NAMALWA (cell line): ENCODE data around the gene LILRB3.
"Not testable (repeated sequence)": the region's sequence is repeated elsewhere in the genome, so short reads cannot be mapped to it uniquely, and the experiment has no call there.

Experiments
- DNase-seq: peaks from one replicate; pipeline ENCODE4 v3.0.0-alpha.2; 2015; ENCODE audit warnings: low spot score

LILRB3 gene

DNA sequence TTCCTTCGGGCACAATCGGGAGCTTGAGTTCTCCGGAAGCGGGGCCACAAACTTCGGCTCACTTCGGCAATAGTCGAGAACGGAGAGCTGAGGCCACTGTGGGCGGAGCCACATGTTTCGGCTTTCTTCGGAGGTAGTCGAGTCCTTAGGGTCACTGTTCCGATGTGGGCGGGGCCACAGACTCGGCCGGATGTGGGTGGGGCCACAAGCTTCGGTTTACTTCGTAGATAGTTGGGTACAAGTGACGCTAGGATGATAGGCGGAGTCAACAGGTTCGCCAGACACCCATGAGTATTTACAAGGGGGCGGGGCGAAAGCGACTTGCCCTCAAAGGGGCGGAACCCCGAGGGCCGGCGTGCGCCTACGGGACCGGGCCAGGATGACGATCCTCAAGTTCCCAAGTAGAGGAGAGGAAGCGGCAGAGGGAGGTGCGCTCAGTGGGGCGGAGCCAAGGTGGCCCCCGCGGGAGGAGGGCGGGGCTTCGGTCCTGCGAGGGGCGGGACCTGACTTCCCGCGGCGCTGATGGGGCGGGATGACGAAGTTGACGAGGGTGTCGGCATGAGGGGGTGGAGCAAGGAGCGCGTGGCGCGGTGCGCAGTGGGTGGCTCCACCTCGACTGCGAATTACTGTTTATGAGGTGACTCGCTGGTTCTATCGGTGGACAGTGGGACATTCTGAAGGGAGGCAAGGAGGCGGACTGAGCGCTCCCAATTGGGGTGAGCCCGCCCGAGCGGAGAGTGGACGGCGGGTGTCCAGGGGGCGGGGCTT, 32.9 kb downstream of the LILRB3 start:
- peak; percentile 100 for DNase-seq

DNA sequence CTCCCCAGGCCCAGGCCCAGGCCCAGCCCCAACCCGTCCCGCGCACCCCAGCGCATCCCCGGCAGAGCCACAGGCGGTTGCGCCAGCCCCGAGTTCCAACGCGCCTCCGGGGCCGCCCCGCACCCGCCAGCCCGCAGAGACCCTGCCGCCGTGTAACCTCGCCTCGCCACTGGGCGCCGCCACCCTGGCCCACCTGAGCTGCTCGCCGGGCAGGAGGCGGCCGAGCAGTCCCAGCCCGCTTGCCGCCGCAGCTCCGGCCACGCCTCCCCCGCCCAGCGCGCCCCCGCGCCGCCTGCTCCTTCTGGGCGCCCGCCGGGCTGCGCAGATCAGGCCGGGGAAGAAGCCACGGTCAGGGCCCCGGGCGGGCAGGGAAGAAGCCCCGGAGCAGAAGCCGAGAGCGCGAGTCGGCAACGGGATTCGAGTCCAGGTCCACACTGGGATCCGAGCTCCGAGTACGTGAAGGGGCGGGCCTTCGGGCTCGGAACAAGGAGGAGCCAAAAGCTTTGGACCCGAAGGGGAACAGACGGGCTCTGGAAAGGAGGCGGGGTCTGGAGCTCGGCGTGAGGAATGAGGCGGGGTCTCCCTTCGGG, 33.6 kb downstream of the LILRB3 start, which contains the start of gene MBOAT7:
Gene MBOAT7, minus strand, starts transcription at position 436 of the 590 bp plus-strand sequence. CDS start 1,072 bp downstream, outside the sequence.
- no peak for DNase-seq

DNA sequence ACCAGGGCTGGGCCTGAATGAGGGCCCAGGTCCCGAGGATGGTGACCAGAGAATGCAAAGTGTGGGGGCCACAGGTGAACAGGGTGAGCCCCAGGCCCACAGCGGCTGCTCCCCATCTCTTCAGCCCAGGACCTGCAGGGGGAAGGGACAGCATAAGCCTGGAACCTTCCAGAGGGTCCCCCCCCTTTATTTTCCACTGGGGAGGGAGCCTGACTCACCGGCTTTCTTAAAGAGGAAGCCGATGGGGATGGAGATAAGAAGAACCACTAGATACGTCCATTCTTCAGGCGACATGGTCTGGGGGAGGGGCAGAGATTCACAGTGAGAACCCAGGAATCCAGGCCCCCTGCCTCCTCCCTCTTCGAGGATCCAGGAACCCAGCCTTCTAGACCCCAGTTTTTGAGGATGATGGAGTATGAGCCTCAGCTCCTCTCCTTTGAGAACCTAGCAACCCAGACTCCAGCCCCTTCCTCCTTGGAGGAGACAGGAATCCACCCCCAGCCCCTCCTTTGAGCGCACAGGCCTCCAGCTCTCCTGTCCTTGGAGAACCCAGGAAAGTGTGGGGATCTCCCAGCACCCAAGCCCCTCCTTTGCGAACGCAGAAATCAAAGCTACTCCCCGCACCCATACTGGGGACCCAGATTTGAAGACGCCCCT, 34.5 kb downstream of the LILRB3 start:
- DNase-seq, result peak; percentile 49

DNA sequence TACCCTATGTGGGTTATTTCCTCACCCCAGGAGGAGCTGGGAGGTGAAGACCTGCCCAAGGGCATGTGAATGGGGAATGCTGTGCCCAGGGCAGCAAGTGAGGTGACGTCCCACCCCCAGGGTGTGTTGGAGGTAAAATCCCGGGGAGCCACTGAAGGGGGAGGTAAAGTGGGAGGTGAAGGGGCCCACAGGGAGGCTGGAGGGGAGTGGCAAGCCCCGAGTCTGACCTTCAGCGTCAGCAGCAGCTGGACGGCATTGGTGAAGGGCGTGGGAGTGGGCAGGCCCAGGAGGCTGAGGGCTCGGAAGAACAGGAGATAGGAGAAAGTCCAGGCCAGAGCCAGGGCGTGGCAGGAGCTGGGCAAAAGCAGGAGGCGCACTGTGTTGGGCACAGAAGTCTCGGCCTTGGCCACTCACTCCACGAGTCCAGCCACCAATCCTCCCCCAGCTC, 35.8 kb downstream of the LILRB3 start:
- DNase-seq, result no peak

DNA sequence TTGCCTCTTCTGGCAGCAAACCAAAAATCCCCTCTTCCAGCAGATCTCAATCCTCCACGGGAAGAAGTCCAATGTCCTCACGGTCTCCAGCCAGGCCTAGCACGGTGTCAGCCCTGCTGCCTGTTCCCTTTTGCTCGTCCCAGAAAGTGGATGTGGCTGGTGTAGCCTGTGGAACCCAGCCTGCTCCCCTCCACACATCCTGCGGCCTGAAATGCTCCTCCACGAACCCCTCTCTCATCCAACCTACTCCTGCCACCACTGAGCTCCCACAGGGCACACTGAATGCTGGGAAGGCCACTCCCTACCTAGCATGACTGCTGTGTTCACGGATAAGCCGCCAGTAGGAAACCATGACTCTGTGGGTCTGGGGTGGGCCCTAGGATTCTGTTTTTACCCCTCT, 36.5 kb downstream of the LILRB3 start:
- DNase-seq, result no peak

DNA sequence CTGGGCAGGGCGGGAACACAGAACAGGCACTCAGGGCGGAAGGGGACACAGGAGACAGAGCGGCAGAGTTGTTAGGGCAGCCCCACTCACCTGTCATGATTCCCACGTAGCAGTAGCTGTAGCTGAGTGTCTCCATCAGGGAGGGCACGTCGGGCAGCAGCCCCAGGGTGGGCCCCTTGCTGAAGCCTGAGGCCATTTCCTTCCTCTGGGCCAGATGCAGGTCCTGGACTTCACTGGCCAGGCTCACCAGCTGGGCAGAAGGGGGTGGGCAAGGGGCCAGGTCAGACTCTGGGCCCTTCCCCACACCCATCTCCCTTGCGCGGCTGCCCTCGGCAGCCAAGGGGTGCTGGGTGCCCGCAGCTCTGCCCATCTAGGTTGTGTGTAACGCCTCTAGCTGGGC, 39.4 kb downstream of the LILRB3 start:
- DNase-seq, result no peak

DNA sequence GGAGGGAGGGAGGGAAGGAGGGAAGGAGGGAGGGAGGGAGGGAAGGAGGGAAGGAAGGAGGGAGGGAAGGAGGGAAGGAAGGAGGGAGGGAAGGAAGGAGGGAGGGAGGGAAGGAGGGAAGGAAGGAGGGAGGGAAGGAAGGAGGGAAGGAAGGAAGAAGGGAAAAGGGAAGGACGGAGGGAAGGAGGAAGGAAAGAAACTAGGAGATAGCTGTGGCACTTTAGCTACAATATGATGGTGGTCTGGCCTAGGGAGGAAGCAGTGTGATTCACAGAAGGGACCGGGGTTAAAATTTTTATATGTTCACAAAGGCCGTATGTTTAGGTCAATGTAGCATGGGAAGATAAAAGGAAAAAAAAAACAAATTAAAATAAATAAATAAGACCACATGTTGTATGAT, 40.9 kb downstream of the LILRB3 start:
- not testable (repeated sequence) for DNase-seq

DNA sequence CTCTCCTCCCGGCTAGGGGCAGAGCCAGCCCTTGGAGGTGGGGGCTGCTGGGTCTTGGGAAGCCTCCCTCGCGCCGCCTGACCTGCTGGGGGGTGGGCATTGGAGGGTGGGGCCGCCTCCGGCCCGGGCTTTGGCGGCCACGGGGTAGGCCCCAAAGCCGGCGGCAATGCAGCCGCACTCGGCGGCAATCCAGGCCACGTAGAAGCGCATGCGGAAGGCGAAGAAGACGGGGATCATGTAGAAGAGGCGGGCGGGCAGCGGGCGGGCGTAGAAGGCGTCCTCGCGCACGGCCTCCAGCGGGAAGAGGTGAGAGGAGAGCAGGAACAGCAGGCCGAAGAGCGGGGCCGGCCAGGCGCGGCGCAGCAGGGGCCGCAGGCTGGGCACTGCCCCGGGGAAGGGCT, 42.1 kb downstream of the LILRB3 start:
- no peak for DNase-seq

DNA sequence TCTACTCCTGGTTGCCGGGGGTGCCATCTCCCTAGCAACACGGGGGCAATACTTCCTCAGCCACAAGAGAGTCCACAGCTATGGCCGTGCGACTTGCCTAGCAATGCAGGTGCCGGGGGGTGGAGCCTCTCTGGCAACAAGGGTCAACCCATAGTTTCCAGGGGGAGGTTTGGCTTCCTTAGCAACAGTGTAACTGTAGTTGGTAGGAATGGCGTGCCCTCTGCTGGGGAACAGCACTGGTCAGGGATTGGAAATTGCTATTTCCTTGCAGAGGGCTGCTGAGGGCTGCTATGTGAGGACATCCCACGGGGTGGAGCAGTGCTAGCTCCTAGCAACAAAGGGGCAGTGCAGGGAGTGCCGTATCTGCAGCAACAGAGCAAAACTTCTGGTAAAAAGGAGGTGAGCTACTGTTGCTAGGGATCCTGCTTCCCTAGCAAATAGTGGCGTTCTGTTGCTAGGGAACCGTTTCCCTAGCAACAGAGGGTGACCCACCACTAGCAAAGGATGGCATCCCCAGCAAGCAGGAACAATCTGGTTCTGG, 42.8 kb downstream of the LILRB3 start:
- peak; percentile 97 for DNase-seq

DNA sequence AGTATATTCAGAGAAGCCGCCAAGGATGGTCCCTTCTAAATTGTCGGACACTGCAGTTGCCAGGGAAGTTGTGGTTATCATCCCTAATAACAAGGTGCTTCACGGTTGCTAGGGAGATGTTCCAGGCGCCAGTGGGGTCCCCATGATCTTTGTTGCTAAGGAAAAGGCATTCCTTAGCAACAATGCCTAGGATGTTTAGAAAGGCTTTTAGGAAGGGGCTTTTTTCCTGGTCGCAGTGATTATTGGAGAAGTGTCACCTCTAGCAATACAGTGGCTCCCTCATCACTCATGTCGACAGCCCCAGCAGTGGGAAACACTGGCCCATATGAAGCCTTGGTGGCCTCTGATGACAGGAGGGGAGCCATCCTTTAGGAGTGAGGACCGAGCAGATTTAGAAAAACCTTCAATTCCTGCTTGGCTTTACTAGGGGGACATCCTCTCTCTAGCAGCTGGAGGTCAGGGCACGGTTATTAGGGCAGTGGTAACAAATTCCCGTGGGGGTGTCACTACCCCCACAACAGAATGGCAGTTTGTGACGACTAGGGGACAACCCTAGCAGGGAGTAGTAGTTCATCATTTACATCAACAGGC, 43.5 kb downstream of the LILRB3 start:
- no peak for DNase-seq

DNA sequence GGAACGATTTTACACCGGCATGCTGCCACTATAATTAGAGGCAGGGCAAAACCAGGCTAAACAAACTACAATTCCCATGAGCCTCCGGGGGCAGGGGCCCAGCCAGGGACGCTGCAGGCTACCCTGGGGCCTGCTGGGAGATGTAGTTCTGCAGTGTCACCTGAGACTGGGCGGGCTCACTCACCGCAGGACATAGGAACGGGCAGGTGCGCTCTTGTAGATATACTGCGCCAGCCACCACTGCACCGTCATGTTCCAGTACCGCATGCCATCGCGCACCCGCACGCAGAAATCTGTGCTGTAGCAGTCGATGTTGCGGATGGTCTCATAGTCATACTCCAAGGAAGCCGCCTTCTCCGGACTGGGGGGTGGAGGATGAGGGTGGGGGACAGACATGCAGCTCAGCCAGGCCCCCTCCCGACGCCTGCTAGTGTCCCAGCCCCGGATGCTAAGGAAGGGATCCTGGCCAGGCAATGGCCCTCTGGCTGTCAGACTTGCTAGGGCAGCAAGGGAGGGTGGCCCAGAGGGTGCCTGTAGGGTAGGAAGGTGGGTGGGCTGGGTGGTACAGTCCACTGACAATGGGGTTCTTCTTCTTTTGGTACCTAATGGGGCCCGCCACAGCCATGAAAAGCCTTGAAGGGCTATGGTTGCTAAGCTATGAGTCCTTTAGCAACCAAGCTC, 44.1 kb downstream of the LILRB3 start:
- DNase-seq, result peak; percentile 67

DNA sequence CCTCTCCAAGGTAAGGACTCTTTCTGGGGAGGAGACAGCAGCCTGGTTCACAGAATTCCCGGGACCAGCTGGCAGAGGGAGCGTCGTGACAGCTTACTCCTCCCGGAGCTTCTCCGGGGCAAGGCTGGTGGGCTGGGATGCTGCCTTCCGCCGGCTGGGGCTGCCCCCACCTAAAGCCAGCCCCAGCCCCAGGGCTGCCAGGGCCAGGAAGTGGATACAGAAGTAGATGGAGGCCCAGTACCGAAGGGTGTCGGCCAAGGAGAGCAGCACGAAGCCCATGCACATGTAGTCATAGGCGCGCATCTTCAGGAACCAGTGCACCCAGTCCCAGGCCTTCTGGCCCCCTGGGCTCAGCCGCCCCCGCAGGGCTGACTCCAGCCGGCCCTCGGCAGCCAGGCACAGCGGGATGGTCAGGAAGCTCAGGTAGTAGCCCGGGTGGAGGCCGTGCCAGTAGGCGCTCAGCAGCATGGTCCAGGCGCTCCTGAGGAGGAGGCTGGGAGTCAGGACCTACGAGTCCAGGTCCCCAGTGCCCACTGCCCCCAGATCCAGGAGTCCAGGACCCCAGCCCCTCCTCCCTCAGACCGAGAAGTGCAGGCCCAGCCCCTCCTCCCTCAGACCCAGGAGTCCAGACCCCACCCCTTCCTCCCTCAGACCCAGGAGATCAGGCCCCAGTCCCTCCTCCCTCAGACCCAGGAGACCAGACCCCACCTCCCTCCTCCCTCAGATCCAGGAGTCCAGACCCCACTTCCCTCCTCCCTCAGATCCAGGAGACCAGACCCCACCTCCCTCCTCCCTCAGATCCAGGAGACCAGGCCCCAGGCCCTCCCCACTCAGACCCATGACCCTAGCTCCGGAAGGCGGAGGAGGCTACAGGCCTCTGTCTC, 48.6 kb downstream of the LILRB3 start:
- no peak for DNase-seq

DNA sequence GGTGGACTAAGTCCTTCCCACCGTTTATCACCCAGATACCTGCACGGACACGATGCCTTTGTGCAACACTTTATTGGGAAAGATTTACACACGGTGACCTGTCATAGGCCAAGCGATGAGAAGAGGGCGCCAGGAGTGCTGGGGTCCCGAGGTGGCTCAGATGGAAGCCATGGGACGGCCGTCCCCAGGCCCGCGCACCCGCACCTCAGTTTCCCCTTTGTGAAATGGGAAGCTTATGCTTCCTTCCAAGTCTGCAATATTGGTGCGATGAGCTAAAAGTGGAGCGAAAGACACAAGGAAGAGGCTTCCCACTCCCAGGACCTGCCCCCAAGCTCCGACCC, 49.5 kb downstream of the LILRB3 start:
- DNase-seq, result no peak

DNA sequence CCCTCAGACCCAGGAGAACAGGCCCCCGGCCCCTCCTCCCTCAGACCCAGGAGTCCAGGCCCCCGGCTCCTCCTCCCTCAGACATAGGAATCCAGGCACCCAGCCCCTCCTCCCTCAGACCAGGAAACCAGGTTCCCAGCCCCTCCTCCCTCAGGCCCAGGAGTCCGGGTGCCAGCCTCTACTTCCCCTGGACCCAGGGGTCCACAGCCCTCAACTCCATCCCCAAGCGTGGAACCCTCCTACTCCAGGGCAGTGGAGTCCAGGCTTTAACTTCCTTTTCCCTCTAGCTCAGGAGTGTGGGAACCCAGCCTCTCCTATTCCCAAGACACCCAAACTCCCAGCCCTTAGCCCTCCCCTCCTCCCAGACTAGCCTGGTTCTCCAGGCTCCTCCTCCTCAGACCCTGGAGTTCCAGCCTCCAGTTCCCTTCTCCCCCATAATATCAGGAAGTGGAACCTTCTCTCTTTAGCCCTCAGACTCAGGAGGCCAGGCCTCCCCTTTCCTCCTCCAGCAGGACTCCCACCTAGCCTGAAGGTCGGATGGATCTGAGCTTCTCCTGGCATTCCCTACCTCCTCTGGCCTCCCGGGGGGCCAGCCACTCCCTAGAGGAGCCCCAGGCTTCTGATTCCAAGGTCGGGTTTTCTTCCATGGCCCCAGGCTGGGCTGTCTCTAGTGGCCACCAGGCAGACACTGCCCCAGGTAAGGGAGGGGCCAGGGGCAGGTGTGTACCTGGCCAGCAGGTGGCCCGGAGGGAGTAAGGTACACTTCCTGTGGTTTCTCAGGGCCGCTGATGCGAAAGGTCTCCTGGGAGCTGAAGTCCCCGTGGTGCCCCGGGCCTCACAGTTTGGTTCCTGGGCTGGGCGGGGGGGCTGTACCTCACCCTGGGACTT, 50.1 kb downstream of the LILRB3 start, which contains the start of gene TMC4:
Gene TMC4, minus strand, starts transcription at position 690 of the 888 bp plus-strand sequence. Its CDS starts 43 bp downstream, at position 647.
- DNase-seq, result peak; percentile 39

DNA sequence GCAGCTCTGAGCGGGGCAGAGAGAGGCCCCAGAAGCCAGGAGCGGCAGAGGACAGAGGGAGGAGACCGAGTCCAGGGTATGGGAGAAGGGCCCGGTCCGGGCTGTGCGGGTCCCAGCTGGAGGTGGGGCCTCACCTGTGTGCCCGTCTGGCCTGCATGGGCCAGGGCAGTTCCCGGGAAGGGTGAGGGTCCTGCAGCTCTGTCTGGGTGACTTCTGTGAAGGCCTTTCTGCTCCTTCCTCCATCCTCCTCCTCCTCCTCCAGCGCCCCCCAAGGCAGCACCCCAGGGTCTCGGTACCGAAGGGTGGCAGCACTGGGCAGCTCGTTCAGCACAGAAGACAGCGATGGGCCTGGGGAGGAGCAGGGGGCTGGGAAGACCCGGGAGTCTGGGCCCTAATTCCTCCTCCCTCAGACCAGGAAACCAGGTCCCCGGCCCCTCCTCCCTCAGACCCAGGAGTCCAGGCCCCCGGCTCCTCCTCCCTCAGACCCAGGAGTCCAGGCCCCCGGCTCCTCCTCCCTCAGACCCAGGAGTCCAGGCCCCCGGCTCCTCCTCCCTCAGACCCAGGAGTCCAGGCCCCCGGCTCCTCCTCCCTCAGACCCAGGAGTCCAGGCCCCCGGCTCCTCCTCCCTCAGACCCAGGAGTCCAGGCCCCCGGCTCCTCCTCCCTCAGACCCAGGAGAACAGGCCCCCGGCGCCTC, 50.9 kb downstream of the LILRB3 start:
- not testable (repeated sequence) for DNase-seq

DNA sequence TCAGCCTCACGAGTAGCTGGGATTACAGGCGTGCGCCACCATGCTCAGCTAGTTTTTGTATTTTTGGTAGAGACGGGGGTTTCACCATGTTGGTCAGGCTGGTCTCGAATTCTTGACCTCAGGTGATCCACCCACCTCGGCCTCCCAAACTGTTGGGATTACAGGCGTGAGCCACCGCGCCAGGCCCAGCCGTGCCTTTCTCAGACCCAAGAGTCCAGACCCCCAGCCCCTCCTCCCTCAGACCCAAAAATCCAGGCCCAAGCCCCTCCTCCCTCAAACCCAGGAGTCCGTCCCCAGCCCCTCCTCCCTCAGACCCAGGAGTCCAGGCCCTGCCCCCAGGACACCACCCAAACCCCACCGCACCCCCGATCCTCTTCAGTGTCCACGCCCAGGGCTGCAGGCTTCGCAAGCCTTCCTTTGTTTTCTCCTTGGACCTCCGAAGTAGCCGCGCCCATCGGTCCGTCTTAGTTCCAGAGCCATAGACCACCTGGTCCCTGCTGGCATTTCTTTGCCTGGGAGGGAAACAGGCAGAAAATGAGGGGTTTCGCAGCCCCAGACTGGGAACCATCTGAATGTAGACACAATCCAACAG, 53.6 kb downstream of the LILRB3 start:
- DNase-seq, result no peak

DNA sequence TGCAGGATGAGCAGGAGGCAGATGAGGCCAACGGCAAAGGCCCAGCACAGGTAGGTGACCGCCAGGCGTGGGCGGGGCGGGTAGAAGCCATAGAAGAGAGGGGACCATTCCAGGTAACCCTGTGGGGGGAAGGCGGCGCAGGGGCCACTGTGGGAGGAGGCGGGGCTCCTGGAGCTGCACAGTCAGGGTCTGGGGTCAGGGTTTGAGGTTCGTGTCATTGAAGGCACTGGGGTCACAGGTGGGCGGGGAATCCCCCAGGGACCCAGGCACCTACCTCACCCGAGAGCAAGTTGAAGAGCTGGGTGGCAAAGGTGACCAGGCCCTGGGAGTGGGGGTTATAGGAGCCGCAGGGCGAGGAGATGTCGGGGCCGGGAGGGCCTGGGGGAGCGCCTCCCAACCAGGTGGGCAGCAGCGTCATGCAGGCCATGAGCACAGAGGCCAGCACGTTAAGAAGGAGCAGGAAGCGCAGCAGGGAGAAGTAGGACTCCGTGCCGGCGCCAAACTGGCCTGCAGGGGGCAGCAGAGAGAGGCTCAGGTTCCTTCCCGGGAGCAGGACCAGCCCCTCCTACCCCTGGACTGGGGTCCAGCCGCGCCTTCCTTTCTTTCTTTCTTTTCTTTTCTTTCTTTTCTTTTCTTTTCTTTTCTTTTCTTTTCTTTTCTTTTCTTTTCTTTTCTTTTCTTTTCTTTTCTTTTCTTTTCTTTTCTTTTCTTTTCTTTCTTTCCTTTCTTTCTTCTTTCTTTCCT, 54.5 kb downstream of the LILRB3 start:
- peak; percentile 87 for DNase-seq
